ENCODE data around the gene TWNK.

The TWNK gene

GRCh38 chr10:101012525-101013364, 25.4 kb downstream of the TWNK start:
- DNase-seq (ENCODE audit: low read depth): peak; percentile 63

DNA sequence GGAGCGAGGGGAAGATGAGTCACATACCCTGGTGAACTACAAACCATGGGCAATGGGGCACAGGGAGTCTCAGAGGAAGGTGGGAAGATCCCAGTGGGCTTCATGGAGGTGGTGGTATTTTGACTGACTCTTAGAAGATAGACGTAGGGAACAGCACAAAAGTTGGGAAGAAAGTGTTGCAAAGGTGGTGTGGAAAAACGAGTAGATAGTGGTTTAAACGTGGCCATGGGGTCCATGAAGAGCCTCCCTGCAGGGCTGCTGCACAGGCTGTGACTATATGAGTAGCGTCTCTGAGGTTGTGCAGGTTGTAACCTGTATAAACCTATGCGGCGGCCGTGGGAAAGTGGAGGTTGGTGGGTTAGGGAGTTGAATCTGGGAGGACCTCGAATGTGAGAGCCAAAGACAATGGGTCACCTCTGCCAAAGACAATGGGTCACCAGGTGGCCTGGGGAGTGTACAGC, 26.1 kb downstream of the TWNK start:
- DNase-seq (ENCODE audit: low read depth): no peak

- DNase-seq (ENCODE audit: low read depth): peak; percentile 45
Measured at GRCh38 chr10:101014230-101014884, 27.0 kb downstream of the TWNK start.

- no peak for DNase-seq (ENCODE audit: low read depth)
Measured at GRCh38 chr10:101014966-101015581, 27.7 kb downstream of the TWNK start.

- DNase-seq (ENCODE audit: low read depth): no peak
Measured at GRCh38 chr10:101015582-101015973, 28.2 kb downstream of the TWNK start.

GRCh38 chr10:101016814-101017213, 29.5 kb downstream of the TWNK start:
- DNase-seq (ENCODE audit: low read depth): no peak

DNA sequence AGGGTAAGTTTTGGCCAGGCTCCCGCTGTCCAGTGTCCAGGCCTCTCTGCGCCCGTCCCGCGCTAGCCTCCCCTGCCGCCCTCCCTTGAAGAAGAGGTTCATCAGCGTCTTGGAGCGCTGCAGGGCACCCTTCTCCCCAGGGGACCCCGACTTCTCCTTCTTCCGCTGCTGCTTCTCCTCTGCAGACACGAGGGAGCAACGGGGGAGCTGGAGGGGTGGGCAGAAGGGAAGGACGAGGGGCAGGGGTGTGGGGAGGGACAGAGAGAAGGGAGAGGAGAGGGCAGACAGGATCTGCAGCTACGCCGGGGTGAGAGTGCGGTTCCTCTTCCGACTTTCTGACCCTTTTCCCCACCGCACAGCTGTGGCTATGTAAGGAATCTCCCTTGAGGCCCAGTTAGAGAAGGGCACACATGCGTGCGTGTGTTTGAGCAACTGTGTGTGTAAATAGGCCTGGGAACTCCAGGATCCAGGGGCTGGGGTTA, 30.8 kb downstream of the TWNK start:
- DNase-seq (ENCODE audit: low read depth): no peak

DNA sequence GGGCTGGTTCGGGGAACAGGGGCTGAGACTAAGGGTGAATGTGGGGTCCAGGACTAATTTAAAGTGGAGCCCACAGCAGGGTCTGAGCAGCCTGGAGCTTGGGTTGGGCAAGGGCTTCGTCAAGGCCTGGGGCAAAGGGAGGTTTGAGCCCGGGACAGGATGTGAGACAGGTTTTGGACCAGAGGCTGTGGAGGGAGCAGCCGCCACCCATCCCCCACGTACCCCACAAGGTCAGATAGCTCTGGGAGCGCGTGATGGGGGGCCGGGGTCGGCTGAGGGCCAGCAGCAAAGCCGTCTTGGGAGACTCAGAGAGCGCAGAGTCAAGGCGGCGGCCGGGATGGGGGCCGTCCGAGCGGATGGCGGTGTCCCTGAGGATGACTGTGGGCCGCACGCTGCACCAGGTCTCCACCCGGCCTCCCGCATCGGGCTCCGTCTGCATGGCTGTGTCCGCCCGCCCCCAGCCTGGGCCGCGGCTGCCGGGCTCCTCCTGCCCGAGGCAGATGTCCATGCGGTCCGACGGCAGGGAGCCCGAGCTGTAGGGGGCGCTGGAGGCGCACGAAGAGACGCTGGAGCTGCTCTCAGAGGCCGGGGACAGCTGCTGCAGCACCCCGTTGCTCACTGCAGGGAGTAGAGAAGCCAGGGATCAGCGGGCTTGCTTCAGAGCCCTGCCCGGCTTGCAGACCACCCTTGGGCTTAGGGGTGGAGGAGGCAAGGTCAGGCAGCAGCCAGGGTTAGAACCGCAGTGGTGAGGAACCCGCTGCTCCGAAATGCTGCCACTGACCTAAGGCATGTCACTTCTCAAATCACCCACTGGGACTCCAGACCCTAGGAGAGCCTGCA, 31.5 kb downstream of the TWNK start:
- peak; percentile 57 for DNase-seq (ENCODE audit: low read depth)

GRCh38 chr10:101019440-101019703, 32.0 kb downstream of the TWNK start:
- DNase-seq (ENCODE audit: low read depth): no peak

- no peak for DNase-seq (ENCODE audit: low read depth)
Measured at GRCh38 chr10:101020427-101021075, 33.2 kb downstream of the TWNK start.

DNA sequence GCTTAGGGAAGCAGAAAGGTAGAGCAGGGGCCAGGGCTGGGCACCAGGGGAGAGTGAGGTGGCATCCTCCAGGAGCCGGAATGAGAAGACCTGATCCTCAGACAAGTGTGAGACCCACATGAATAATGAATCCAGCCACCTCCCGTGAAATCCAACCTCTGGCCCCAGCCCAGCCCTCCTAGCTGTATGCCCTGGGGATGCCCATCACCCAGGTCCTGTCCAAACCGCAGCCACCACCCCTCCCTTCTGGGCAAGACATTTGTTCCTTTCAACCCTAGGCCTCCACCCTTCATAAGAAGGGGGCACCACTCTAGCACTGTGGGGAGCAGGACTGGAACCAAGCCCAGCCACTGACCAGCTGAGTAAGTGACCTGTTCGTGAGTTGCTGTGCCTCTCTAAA, 33.9 kb downstream of the TWNK start:
- DNase-seq (ENCODE audit: low read depth): no peak

GRCh38 chr10:101021692-101022251, 34.4 kb downstream of the TWNK start:
- no peak for DNase-seq (ENCODE audit: low read depth)

DNA sequence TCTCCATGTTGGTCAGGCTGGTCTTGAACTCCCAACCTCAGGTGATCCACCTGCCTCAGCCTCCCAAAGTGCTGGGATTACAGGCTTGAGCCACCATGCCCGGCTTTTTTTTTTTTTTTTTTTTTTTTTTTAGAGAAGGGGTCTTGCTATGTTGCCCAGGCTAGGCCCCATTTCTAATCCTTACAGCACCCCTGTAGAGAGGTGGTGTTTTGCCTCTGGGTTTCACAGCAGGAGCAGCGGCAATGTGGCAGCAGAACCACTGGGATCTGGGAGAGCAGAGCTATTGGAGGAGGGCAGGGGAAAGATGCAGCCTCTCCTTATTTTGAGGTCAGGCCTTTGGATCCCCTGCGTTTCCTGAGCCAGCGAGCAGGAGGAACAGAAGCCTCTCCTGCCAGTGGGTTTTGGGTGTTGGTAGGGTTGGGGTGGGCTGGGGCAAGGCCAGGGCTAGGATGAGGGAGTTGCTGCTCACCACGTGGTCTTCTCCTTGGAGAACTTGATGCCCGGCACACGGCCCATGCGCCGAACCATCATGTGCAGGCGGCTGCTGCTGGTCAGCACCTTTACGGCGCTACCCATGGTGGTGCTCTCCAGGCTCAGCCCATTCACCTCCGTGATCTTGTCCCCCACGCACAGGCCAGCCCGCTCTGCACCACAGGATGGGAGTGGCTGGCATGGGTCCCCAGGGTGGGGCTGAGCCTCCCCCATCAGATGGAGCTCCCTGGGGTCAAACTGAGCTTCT, 35.8 kb downstream of the TWNK start:
- DNase-seq (ENCODE audit: low read depth): no peak

DNA sequence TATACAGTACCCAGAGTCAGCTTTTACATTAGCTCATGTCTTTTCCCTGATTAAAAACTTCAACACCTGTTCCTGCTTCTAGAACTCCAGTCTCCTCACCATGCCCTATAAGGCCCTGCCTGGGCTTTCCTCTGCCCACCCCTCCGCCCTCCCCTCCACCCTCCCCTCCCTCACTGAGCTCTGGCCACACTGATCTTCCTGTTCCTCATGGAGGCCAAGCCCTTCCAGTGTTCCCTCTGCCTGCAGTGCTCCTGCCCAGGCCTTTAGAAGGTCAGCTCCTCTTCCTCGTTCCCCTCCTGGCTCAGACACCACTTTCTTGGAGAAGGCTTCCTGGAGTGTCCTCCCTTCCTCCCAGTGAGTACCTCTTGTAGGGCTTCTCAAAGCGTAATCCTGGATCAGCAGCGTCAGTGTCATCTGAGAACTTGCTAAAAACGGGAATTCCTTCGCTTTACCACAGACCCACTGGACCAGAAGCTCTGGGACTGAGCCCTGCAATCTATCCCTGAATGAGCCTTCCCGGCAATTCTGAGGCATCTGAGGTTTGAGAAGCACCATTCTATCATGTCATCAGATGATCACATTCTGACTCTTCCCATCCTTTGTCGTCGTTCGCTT, 39.9 kb downstream of the TWNK start:
- no peak for DNase-seq (ENCODE audit: low read depth)

GRCh38 chr10:101028446-101029337, 41.3 kb downstream of the TWNK start:
- DNase-seq (ENCODE audit: low read depth): no peak

DNA sequence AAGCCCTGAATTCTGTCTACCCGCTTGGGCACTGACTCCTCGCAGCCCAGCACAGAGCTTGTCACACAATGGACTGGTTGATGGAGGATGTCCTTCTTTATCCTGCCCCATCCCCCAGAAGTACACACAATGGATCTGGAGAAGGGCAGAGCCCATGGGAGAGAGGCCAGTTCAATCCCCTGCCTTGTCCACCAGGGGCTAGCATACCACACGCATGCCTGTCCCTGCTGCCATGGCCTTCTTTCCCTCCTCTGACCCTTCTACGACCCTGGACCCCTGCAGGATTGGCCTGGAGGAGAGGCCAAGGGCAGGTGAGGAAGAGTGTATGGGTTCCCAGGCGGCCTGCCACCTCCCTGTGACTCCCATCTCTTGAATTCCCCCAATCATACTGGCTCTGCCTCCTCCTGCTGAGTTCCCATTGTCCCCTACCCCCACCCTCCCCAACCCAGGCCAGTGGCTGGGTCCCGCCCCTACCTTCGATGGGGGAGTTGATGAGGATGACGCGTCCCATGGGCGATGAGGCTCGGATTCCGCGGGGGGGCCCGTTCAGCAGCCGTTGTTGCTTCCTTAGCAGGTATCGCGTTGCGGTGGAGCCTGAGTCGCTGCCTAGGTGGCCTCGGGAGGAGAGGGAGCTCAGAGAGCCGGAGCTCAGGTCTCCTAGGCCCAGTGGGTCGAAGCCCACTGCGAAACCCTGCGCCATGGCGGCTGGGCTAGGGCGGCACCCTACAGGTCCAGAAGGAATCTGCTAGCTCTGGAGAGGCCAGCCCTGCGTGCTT, 42.4 kb downstream of the TWNK start:
- no peak for DNase-seq (ENCODE audit: low read depth)

GRCh38 chr10:101030496-101031127, 43.3 kb downstream of the TWNK start:
- DNase-seq (ENCODE audit: low read depth): no peak
